Transverse colon (tissue), 4 donors: ENCODE measurements around the gene LILRA5. TPM values are rescaled to one million over a fixed set of nuclear protein-coding genes. Genes with fewer than 3 reads are reported as not detected.

Experiments
- DNase-seq: peaks from one replicate; pipeline ENCODE4 v3.0.0-alpha.2; 2019
- H3K27ac ChIP-seq, 4 donors: fragments of 200-600 bp; sonication (generic); 2 replicates each; pipeline ENCODE4 v1.5.1; 2016 to 2018; ENCODE audit warnings: inconsistent platforms in 4 of 4
- H3K27me3 ChIP-seq: fragments of 200-600 bp; sonication (generic); 2 replicates; pipeline ENCODE4 v1.5.1; 2017; ENCODE audit warnings: inconsistent platforms
- H3K36me3 ChIP-seq, 4 donors: fragments of 200-600 bp; sonication (generic); 2 replicates each; pipeline ENCODE4 v1.5.1; 2017 to 2019; ENCODE audit warnings: inconsistent platforms in 4 of 4
- H3K4me1 ChIP-seq, 4 donors: fragments of 200-600 bp; sonication (generic); 2 replicates each; pipeline ENCODE4 v1.5.1; 2017 to 2020; ENCODE audit warnings: inconsistent platforms in 4 of 4
- H3K4me3 ChIP-seq, 4 donors: fragments of 200-600 bp; sonication (generic); 1 replicate in 1 of 4; 2 replicates in 3 of 4; pipeline versions ENCODE4 v1.5.1 to v1.6.1; 2017 to 2019; ENCODE audit warnings: inconsistent platforms in 4 of 4
- H3K9me3 ChIP-seq, 2 donors: fragments of 200-600 bp; sonication (generic); 2 replicates each; pipeline ENCODE4 v1.5.1; 2017 to 2019; ENCODE audit warnings: inconsistent platforms in 2 of 2
- EP300 ChIP-seq: sonication (generic); formaldehyde crosslinking; IDR thresholded peaks from one replicate; pipeline ENCODE4 v1.6.1; 2017; ENCODE audit warnings: antibody characterized with exemption, low read depth
- POLR2A ChIP-seq: fragments of 450-650 bp; IDR thresholded peaks from one replicate; pipeline ENCODE4 v1.6.1; 2016; ENCODE audit warnings: antibody characterized with exemption, mild to moderate bottlenecking, moderate library complexity
- POLR2AphosphoS5 ChIP-seq, 3 donors: sonication (generic); formaldehyde crosslinking; IDR thresholded peaks; one replicate each; pipeline ENCODE4 v1.6.1; 2016; ENCODE audit warnings: antibody characterized with exemption in 3 of 3
- WGBS, 2 donors: methylation state at CpG; one replicate each; pipeline ENCODE4 v1.1.5; 2018; ENCODE audit warnings: low coverage in 1 of 2; 5-methylcytosine and 5-hydroxymethylcytosine counted together
- in situ Hi-C, 4 donors: fragments of 200-750 bp; cut with MboI; loops; one replicate each; pipeline versions ENCODE4 v1.15.0 to v1.15.1; 2017; ENCODE audit warnings: low sequenced_read_pairs in 3 of 4, low pct_ligation_motif_present in 1 of 4, low pct_unique_long_range_greater_than_20kb in 1 of 4
- intact Hi-C: fragments of 100-400 bp; cut with DNase I; formaldehyde crosslinking; loops from one replicate; pipeline ENCODE4 v1.15.1; 2023; ENCODE audit warnings: low total_unique reads
- total RNA-seq, 4 donors: library from RNA; depleted of rRNA; stranded (reverse); fragments of >200 nt; gene quantifications; one replicate each; pipeline ENCODE4 v1.1.0, GENCODE V29; 2016
- TF ChIP-seq, protein P1 (sequence below), 5 experiments: fragments of 200-600 bp in 3 of 5; fragments of 450-650 bp in 2 of 5; sonication (generic) in 3 of 5; IDR thresholded peaks; 1 replicate in 2 of 5; 2 replicates in 3 of 5; pipeline ENCODE4 v1.5.1; 2016 to 2017; ENCODE audit warnings: antibody characterized with exemption in 5 of 5, inconsistent platforms in 3 of 5, mild to moderate bottlenecking in 2 of 5, moderate library complexity in 1 of 5

Gene LILRA5
- total RNA-seq, 4 donors from 2014 or later, result 1.6 TPM; not detected in 2

DNA sequence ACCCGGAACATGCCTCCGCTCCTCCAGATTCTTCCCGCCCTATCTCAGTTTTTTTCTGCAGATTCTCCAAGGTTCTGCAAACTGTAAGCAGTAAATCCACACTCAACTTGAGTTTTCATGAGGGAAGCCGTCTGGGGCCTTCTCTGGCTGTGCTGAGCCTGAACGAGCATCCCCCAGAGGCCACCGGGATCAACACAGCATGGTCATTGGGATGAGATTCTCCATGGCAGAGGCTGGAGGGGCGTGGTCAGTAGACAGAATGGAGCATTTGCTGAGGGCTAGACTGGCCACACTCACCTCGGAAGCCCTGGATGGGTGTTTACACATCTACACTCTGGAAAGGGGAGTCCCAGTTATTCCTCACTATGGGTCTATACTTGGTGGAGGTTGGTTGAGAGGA, 28.3 kb upstream of the LILRA5 start:
- 65 to 75% methylated on average over 4 to 8 of the region's 8 CpGs for WGBS, 2 donors
- no peak for DNase-seq
- in situ Hi-C loops (no loop called here), intact Hi-C loops (no loop called here)
- H3K36me3 ChIP-seq, result no peaks in the 10 kb centered on the region
- H3K9me3 ChIP-seq, result no peaks in the 10 kb centered on the region
- H3K4me3 ChIP-seq, result no peak overlapping the region
- no peaks in the 10 kb centered on the region for H3K4me1 ChIP-seq
- H3K27me3 ChIP-seq, result no peaks in the 10 kb centered on the region
- no peak overlapping the region for H3K27ac ChIP-seq
- TF ChIP-seq, protein P1, sequence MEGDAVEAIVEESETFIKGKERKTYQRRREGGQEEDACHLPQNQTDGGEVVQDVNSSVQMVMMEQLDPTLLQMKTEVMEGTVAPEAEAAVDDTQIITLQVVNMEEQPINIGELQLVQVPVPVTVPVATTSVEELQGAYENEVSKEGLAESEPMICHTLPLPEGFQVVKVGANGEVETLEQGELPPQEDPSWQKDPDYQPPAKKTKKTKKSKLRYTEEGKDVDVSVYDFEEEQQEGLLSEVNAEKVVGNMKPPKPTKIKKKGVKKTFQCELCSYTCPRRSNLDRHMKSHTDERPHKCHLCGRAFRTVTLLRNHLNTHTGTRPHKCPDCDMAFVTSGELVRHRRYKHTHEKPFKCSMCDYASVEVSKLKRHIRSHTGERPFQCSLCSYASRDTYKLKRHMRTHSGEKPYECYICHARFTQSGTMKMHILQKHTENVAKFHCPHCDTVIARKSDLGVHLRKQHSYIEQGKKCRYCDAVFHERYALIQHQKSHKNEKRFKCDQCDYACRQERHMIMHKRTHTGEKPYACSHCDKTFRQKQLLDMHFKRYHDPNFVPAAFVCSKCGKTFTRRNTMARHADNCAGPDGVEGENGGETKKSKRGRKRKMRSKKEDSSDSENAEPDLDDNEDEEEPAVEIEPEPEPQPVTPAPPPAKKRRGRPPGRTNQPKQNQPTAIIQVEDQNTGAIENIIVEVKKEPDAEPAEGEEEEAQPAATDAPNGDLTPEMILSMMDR (IDR thresholded peaks at IDR 0.05), result no peak
- TF ChIP-seq POLR2AphosphoS5 (IDR thresholded peaks at IDR 0.05) (no peak), EP300 (no peak), POLR2A (no peak)

DNA sequence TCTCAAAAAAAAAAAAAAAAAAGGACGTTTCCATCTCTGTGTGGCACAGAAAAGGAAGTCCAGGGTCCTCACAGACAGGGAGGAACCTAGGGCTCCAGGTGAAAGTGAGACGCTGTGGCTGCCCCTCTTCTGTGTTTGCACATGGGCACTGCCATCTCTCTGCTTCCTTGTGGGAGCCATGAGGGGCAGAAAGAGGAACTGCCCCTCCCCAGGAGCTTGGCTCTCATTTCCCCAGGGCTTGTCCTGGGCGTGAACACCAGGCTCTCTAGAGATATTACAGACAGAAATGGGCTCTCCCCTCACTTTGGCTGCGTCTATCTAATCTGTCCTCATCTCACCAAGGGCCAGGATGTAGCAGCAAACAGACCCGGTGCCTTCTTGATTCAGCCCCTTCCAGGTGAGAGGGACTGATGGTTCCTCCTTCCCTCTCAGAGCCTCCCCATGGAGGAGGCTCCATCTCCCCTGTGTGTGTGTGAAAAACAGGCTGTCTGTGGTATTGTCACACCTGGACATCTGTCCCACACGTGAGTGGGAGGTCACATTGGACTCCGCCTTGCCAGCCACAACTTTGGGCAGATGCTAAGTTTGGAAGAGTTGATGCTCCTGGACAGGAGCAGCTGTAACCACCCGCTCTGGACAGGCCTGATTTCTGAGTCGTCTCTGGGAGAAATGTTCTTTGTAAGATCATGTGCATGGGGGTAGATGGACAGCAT, 26.8 kb upstream of the LILRA5 start:
- WGBS, 2 donors, result 19 to 44% methylated on average over 3 to 9 of the region's 9 CpGs
- no peaks in the 10 kb centered on the region for H3K9me3 ChIP-seq
- no peak overlapping the region for H3K27ac ChIP-seq
- no peaks in the 10 kb centered on the region for H3K36me3 ChIP-seq
- no peaks in the 10 kb centered on the region for H3K27me3 ChIP-seq
- in situ Hi-C loops, result no loop called here
- H3K4me1 ChIP-seq, result no peaks in the 10 kb centered on the region
- intact Hi-C loops, result no loop called here
- no peak for DNase-seq
- no peak overlapping the region for H3K4me3 ChIP-seq
- TF ChIP-seq POLR2A (no peak), POLR2AphosphoS5 (IDR thresholded peaks at IDR 0.05) (no peak), EP300 (no peak)
- TF ChIP-seq, protein P1 (IDR thresholded peaks at IDR 0.05), result no peak

DNA sequence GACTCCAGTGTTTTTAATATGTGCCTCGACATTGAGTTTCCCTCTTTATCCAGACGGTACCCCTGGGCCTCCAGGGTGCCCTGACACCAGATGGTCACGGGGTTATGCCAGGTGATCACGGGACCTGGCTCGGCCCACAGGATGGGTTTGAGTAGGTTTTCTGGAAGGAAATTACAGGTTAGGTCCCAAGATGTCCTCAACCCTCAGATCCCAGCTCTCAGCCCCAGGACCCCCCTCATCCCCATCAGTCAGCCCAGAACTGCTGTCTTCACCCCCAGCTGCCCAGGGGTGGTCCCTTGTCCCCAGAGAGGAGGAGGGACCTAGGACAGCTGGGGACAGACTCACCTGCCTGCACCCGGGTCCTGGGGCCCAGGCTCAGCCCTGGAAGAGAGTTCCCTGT, 25.6 kb upstream of the LILRA5 start:
- WGBS, 2 donors, result 75% methylated on average over 6 of the region's 6 CpGs; no CpG with 5 or more reads in 1 of the 2 donors
- Histone ChIP-seq H3K27me3 (no peaks in the 10 kb centered on the region), H3K9me3 (no peaks in the 10 kb centered on the region), H3K36me3 (no peaks in the 10 kb centered on the region), H3K27ac (no peak overlapping the region), H3K4me1 (no peaks in the 10 kb centered on the region), H3K4me3 (no peak overlapping the region)
- DNase-seq, result no peak
- in situ Hi-C loops, result no loop called here
- intact Hi-C loops, result no loop called here
- no peak for TF ChIP-seq EP300
- TF ChIP-seq, protein P1 (IDR thresholded peaks at IDR 0.05), result no peak
- no peak for TF ChIP-seq POLR2AphosphoS5 (IDR thresholded peaks at IDR 0.05)
- no peak for TF ChIP-seq POLR2A

DNA sequence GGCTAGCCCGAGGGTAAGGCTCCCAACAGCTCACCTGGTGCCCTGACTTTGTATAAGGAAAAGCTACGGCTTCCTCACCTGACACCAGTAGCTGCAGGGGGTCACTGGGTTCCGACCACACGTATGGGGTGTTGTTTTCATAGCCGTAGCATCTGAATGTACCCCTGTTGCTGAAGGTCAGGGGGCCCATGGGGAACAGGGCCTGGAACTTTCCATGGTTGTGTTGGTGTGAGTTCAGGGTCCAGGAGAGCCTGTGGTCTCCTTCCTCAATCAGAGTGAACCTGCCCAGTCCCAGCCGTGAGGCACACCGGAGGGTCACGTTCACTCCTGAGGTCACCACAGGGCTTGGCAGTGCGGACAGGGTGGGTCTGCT, 24.9 kb upstream of the LILRA5 start:
- no peak for DNase-seq
- Histone ChIP-seq H3K27ac (no peak overlapping the region), H3K4me3 (no peak overlapping the region), H3K9me3 (no peaks in the 10 kb centered on the region), H3K27me3 (no peaks in the 10 kb centered on the region), H3K4me1 (no peaks in the 10 kb centered on the region), H3K36me3 (no peaks in the 10 kb centered on the region)
- in situ Hi-C loops (no loop called here), intact Hi-C loops (no loop called here)
- WGBS, 2 donors, result 72% methylated on average over 9 of the region's 9 CpGs; no CpG with 5 or more reads in 1 of the 2 donors
- TF ChIP-seq POLR2AphosphoS5 (IDR thresholded peaks at IDR 0.05), result no peak
- no peak for TF ChIP-seq EP300
- no peak for TF ChIP-seq POLR2A
- TF ChIP-seq, protein P1 (IDR thresholded peaks at IDR 0.05), result no peak
